HG02870 (cell line): ENCODE data around the gene KRTAP9-7.
"Not testable (repeated sequence)": the region's sequence is repeated elsewhere in the genome, so short reads cannot be mapped to it uniquely, and the experiment has no call there.

Source experiments
- ATAC-seq: cut with Tn5 transposase; IDR thresholded peaks from one replicate; pipeline ENCODE4 v1.9.1; 2021; ENCODE audit warnings: mild to moderate bottlenecking, moderate library complexity; ENCODE audit not compliant: unreplicated experiment

The KRTAP9-7 gene, protein sequence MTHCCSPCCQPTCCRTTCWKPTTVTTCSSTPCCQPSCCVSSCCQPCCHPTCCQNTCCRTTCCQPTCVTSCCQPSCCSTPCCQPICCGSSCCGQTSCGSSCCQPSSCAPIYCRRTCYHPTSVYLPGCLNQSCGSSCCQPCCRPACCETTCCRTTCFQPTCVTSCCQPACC

GRCh38 chr17:41275648-41276190 lies at the start of gene KRTAP9-7:
KRTAP9-7 (plus strand) TSS chr17:41275698; CDS start chr17:41275698, 0 bp downstream.
- ATAC-seq: not testable (repeated sequence)

DNA sequence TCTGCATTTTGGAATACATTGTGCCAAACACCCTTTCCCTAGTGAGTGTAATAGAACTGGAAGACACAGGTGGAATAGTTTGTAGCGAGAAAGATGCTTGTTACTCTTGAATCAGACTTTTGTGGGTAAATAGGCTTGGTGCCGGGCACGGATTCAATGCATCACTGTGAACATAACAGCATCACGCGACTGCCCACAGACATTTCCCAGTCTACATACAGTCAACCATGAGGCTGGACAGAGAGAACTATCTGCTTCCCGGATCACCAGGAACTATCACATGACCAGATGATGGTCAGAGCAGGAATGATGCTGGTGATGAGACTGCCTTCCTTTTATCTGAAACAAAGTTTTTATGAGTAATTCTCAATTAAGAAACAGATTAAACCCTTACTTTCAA lies 49.4 kb upstream of the KRTAP9-7 start:
- ATAC-seq: no peak

DNA sequence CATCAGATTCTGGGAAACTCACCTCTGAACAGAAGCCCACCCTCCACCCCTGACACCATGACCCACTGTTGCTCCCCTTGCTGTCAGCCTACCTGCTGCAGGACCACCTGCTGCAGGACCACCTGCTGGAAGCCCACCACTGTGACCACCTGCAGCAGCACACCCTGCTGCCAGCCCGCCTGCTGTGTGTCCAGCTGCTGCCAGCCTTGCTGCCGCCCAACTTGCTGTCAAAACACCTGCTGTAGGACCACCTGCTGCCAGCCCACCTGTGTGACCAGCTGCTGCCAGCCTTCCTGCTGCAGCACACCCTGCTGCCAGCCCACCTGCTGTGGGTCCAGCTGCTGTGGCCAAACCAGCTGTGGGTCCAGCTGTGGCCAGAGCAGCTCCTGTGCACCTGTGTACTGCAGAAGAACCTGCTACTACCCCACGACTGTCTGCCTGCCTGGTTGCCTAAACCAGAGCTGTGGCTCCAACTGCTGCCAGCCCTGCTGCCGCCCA lies 48.9 kb upstream of the KRTAP9-7 start, which contains the start of gene KRTAP9-2:
TSS of gene KRTAP9-2 (plus strand) at position 51 of the 498 bp plus-strand sequence. CDS start at position 58, 7 bp downstream.
- not testable (repeated sequence) for ATAC-seq

GRCh38 chr17:41230094-41230493 lies 45.4 kb upstream of the KRTAP9-7 start:
- no peak for ATAC-seq

GRCh38 chr17:41231731-41232130 lies 43.8 kb upstream of the KRTAP9-7 start:
- no peak for ATAC-seq

DNA sequence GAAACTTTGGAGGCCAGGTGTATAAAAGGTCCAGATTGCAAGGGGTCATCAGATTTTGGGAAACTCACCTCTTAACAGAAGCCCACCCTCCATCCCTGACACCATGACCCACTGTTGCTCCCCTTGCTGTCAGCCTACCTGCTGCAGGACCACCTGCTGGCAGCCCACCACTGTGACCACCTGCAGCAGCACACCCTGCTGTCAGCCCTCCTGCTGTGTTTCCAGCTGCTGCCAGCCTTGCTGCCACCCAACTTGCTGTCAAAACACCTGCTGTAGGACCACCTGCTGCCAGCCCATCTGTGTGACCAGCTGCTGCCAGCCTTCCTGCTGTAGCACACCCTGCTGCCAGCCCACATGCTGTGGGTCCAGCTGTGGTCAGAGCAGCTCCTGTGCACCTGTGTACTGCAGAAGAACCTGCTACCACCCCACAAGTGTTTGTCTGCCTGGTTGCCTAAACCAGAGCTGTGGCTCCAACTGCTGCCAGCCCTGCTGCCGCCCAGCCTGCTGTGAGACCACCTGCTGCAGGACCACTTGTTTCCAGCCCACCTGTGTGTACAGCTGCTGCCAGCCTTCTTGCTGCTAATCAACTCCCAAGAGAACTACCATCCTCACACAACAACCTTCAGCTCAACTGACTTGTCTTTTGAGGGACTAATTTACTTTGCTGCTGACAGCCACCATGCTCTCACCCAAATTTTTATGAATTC lies 42.9 kb upstream of the KRTAP9-7 start, which contains the start of gene KRTAP9-3:
TSS of gene KRTAP9-3 (plus strand) at position 51 of the 707 bp plus-strand sequence. CDS start at position 104, 53 bp downstream.
- not testable (repeated sequence) for ATAC-seq

- not testable (repeated sequence) for ATAC-seq
Measured at GRCh38 chr17:41237116-41237515, 38.4 kb upstream of the KRTAP9-7 start.

GRCh38 chr17:41237949-41238437 lies 37.5 kb upstream of the KRTAP9-7 start, which contains the start of gene KRTAP9-8:
KRTAP9-8 (plus strand) TSS chr17:41237999; CDS start chr17:41238052, 53 bp downstream.
- not testable (repeated sequence) for ATAC-seq

- not testable (repeated sequence) for ATAC-seq
Measured at GRCh38 chr17:41246995-41247787, 28.3 kb upstream of the KRTAP9-7 start.

DNA sequence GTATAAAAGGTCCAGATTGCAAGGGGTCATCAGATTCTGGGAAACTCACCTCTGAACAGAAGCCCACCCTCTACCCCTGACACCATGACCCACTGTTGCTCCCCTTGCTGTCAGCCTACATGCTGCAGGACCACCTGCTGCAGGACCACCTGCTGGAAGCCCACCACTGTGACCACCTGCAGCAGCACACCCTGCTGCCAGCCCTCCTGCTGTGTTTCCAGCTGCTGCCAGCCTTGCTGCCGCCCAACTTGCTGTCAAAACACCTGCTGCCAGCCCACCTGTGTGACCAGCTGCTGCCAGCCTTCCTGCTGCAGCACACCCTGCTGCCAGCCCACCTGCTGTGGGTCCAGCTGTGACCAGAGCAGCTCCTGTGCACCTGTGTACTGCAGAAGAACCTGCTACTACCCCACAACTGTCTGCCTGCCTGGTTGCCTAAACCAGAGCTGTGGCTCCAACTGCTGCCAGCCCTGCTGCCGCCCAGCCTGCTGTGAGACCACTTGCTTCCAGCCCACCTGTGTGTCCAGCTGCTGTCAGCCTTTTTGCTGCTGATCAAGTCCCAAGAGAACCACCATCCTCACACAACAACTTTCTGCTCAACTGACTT lies 25.8 kb upstream of the KRTAP9-7 start, which contains the start of gene KRTAP9-4:
TSS of gene KRTAP9-4 (plus strand) at position 51 of the 604 bp plus-strand sequence. CDS start at position 85, 34 bp downstream.
- not testable (repeated sequence) for ATAC-seq

- no peak for ATAC-seq
Measured at GRCh38 chr17:41251261-41251660, 24.2 kb upstream of the KRTAP9-7 start.

GRCh38 chr17:41254861-41255260 lies 20.6 kb upstream of the KRTAP9-7 start:
- no peak for ATAC-seq

DNA sequence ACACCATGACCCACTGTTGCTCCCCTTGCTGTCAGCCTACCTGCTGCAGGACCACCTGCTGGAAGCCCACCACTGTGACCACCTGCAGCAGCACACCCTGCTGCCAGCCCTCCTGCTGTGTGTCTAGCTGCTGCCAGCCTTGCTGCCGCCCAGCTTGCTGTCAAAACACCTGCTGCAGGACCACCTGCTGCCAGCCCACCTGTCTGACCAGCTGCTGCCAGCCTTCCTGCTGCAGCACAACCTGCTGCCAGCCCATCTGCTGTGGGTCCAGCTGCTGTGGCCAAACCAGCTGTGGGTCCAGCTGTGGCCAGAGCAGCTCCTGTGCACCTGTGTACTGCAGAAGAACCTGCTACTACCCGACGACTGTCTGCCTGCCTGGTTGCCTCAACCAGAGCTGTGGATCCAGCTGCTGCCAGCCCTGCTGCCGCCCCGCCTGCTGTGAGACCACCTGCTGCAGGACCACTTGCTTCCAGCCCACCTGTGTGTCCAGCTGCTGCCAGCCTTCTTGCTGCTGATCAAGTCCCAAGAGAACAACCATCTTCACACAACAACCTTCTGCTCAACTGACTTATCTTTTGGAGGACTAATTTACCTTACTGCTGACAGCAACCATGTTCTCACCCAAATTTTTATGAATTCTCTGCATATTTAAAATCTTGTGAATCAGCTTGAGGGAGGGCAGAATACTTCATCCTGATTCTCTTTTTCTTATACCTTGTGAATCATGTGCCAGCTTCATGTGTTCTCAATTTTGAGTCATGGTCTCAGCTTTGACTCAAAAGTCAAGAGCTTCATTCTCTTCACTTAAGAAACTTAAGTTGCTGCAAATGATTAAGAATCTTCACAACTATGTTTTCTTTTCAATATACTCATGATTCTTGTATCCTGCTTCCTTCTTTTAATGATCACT lies 19.9 kb upstream of the KRTAP9-7 start, which contains the start of gene KRTAP9-9:
TSS of gene KRTAP9-9 (plus strand) at position 4 of the 910 bp plus-strand sequence.
- ATAC-seq: not testable (repeated sequence)

DNA sequence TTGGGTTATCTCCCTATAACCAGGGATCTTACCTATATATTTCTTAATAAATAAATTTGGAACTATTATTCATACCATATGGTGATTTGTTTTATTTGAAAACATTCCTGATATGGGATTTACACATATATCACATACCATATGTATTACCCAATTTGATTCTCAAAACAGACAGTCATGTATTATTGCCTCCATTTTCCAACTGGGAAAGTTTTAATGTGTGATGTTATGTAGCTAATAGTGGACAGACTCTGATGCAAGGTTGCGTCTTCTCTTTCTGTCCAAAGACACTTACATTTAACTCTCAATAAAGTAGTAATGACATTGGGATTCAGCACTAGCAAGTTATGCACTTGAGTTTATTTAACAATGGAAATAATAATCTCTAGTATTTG lies 19.2 kb upstream of the KRTAP9-7 start:
- ATAC-seq: no peak

GRCh38 chr17:41258406-41258805 lies 17.1 kb upstream of the KRTAP9-7 start:
- no peak for ATAC-seq

- ATAC-seq: no peak
Measured at GRCh38 chr17:41263212-41263611, 12.3 kb upstream of the KRTAP9-7 start.

- ATAC-seq: no peak
Measured at GRCh38 chr17:41264599-41264998, 10.9 kb upstream of the KRTAP9-7 start.

DNA sequence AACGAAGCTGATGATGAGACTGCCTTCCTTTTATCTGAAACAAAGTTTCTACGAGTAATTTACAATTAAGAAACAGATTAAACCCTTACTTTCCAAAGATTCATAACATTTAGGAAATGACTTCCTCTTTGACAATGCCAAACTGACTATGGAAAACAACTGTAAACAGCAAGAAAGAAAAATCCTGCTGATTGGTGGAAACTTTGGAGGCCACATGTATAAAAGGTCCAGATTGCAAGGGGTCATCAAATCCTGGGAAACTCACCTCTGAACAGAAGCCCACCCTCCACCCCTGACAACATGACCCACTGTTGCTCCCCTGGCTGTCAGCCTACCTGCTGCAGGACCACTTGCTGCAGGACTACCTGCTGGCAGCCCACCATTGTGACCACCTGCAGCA lies 10.4 kb upstream of the KRTAP9-7 start, which contains the start of gene KRTAP9-6:
TSS of gene KRTAP9-6 (plus strand) at position 301 of the 400 bp plus-strand sequence. CDS start at position 301, 0 bp downstream.
- ATAC-seq: no peak

DNA sequence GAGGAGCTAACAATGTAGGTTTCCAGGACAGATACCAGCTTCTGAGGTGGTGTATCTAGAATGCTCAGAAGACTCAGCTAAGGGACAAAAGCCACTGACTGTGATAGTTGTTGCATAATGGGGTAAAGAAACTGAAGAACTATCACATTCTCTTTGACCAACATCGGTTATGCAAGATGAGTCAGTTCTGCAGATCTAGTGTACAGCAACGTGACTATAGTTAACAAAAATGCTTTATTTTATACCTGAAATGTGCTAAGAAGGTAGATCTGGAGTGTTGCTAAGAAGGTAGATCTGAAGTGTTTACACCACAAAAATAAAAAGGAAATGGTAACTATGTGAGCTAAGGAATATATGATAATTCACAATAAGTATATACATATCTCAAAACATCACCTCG lies 7.8 kb upstream of the KRTAP9-7 start:
- no peak for ATAC-seq
